Measurements from ENCODE around the gene ACVR1B. TPM values are rescaled to one million over a fixed set of nuclear protein-coding genes. Genes with fewer than 3 reads are reported as not detected.

The ACVR1B gene
- total and polyA plus RNA-seq, 2 donors (not counting 1 experiment from before 2014, with no cell fraction given), result 3.4 to 10.6 TPM

- no peak overlapping the region for H3K27ac Mint-ChIP-seq
- Histone ChIP-seq H3K9me3 (ENCODE audit: control extremely low read depth in 1 of 3, control insufficient read depth in 2 of 3, insufficient read depth in 1 of 3, low read length in 2 of 3) (no peaks in the 10 kb centered on the region), H3K79me2 (ENCODE audit: control insufficient read depth, insufficient read depth, low read length) (no peaks in the 10 kb centered on the region), H3K4me1 (ENCODE audit: control insufficient read depth in 2 of 2, insufficient read depth in 2 of 2, low read length in 2 of 2) (peaks cover 35 to 56% of the 10 kb centered on the region in 2 donors), H4K20me1 (ENCODE audit: control insufficient read depth, insufficient read depth, low read length, poor library complexity, severe bottlenecking) (no peaks in the 10 kb centered on the region), H3K27me3 (replicated peaks in 1 of 4; ENCODE audit: control extremely low read depth in 1 of 4, control insufficient read depth in 3 of 4, insufficient read depth in 4 of 4, low read length in 3 of 4) (no peaks in the 10 kb centered on the region), H3K4me2 (replicated peaks; ENCODE audit: low read depth, low read length, poor library complexity, severe bottlenecking) (peak overlapping the region; percentile 100), H3K9ac (ENCODE audit: low read length) (peak overlapping the region; percentile 74), H3K36me3 (replicated peaks in 1 of 2; ENCODE audit: control extremely low read depth in 1 of 2, control insufficient read depth in 1 of 2, extremely low read depth in 1 of 2, insufficient read depth in 2 of 2, low read length in 1 of 2) (no peaks in the 10 kb centered on the region), H3K27ac (ENCODE audit: low read length in 2 of 2) (peak overlapping the region in 1 of 2 donors; percentile 15), H3K4me3 (ENCODE audit: control extremely low read depth in 1 of 5, extremely low read depth in 1 of 5, insufficient read depth in 1 of 5, low read depth in 2 of 5, low read length in 4 of 5) (peak overlapping the region in 4 of 5 experiments; percentile 53 to 77 (median 60)), H2AFZ (ENCODE audit: insufficient read depth, low read depth, low read length, poor library complexity, severe bottlenecking) (peak overlapping the region; percentile 71)
- intact Hi-C loops (cut with micrococcal nuclease), result loop anchor here (1.0 kb wide), 1 partner anchor 18 kb away; the partner anchor contains the start of gene TAMALIN
- H3K4me3 Mint-ChIP-seq, result peak overlapping the region; percentile 88
- no peaks in the 10 kb centered on the region for H3K27me3 Mint-ChIP-seq
- ChIA-PET POLR2A (interaction anchor here (1.0 to 4.8 kb wide), 6 partner anchors 9 to 46 kb away, joined by 3 to 28 read pairs (median 8); partner anchors contain the start of genes ATG101 and TAMALIN), CTCF (interaction anchor here (1.0 to 32.6 kb wide), 15 partner anchors 8 to 134 kb away, joined by 3 to 1315 read pairs (median 11); partner anchors contain the start of genes ATG101, NR4A1, SMIM41 and TAMALIN)
- peaks cover 52% of the 10 kb centered on the region for H3K4me1 Mint-ChIP-seq
- no peak for DNase-seq
- TF ChIP-seq, protein P1, sequence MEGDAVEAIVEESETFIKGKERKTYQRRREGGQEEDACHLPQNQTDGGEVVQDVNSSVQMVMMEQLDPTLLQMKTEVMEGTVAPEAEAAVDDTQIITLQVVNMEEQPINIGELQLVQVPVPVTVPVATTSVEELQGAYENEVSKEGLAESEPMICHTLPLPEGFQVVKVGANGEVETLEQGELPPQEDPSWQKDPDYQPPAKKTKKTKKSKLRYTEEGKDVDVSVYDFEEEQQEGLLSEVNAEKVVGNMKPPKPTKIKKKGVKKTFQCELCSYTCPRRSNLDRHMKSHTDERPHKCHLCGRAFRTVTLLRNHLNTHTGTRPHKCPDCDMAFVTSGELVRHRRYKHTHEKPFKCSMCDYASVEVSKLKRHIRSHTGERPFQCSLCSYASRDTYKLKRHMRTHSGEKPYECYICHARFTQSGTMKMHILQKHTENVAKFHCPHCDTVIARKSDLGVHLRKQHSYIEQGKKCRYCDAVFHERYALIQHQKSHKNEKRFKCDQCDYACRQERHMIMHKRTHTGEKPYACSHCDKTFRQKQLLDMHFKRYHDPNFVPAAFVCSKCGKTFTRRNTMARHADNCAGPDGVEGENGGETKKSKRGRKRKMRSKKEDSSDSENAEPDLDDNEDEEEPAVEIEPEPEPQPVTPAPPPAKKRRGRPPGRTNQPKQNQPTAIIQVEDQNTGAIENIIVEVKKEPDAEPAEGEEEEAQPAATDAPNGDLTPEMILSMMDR (IDR thresholded peaks at IDR 0.05), result peak; percentile 68
- TF ChIP-seq EZH2 (IDR thresholded peaks at IDR 0.05; ENCODE audit: borderline replicate concordance, insufficient read depth, low read depth, low read length, poor library complexity, severe bottlenecking), result no peak
- no peaks in the 10 kb centered on the region for H3K9me3 Mint-ChIP-seq (ENCODE audit: insufficient read depth)
- WGBS (ENCODE audit: insufficient coverage), result 22% methylated on average over 10 of the region's 20 CpGs
- no peak for ATAC-seq (ENCODE audit: low read depth)
Observed at GRCh38 chr12:52023976-52024688, 72.6 kb downstream of the ACVR1B start.

DNA sequence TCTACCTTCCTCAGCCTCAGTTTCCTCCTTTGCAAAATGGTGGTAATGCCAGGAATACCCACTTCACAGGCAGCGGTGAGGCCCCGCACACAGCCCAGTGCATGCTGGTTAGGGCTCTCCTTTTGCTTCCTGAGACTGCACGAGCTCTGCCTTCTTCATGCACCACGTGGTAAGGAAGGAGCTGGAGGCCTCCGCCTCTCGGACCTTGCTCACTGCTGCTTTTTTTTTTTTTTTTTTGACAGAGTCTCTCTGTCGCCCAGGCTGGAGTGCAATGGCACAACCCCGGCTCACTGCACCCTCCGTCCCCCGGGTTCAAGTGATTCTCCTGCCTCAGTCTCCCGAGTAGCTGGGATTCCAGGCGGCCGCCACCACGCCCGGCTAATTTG is 73.3 kb downstream of the ACVR1B start:
- Histone ChIP-seq H3K36me3 (replicated peaks in 1 of 2; ENCODE audit: control extremely low read depth in 1 of 2, control insufficient read depth in 1 of 2, extremely low read depth in 1 of 2, insufficient read depth in 2 of 2, low read length in 1 of 2) (no peaks in the 10 kb centered on the region), H3K27ac (ENCODE audit: low read length in 2 of 2) (no peak overlapping the region), H3K4me3 (ENCODE audit: control extremely low read depth in 1 of 5, extremely low read depth in 1 of 5, insufficient read depth in 1 of 5, low read depth in 2 of 5, low read length in 4 of 5) (peak overlapping the region in 2 of 5 experiments; percentile 7 to 40), H3K4me1 (ENCODE audit: control insufficient read depth in 2 of 2, insufficient read depth in 2 of 2, low read length in 2 of 2) (peaks cover 35 to 56% of the 10 kb centered on the region in 2 donors), H3K27me3 (replicated peaks in 1 of 4; ENCODE audit: control extremely low read depth in 1 of 4, control insufficient read depth in 3 of 4, insufficient read depth in 4 of 4, low read length in 3 of 4) (no peaks in the 10 kb centered on the region), H3K4me2 (replicated peaks; ENCODE audit: low read depth, low read length, poor library complexity, severe bottlenecking) (peak overlapping the region; percentile 100), H3K9ac (ENCODE audit: low read length) (peak overlapping the region; percentile 56), H2AFZ (ENCODE audit: insufficient read depth, low read depth, low read length, poor library complexity, severe bottlenecking) (peak overlapping the region; percentile 90), H3K79me2 (ENCODE audit: control insufficient read depth, insufficient read depth, low read length) (no peaks in the 10 kb centered on the region), H3K9me3 (ENCODE audit: control extremely low read depth in 1 of 3, control insufficient read depth in 2 of 3, insufficient read depth in 1 of 3, low read length in 2 of 3) (no peaks in the 10 kb centered on the region), H4K20me1 (ENCODE audit: control insufficient read depth, insufficient read depth, low read length, poor library complexity, severe bottlenecking) (no peaks in the 10 kb centered on the region)
- WGBS (ENCODE audit: insufficient coverage), result 64% methylated on average over 12 of the region's 15 CpGs
- intact Hi-C loops (cut with micrococcal nuclease), result loop anchor here (1.0 kb wide), 5 partner anchors 8 to 93 kb away; partner anchors contain the start of genes ATG101 and NR4A1
- TF ChIP-seq, protein P1 (IDR thresholded peaks at IDR 0.05), result no peak
- no peak for TF ChIP-seq EZH2 (IDR thresholded peaks at IDR 0.05; ENCODE audit: borderline replicate concordance, insufficient read depth, low read depth, low read length, poor library complexity, severe bottlenecking)
- DNase-seq (peak; percentile 47), ATAC-seq (ENCODE audit: low read depth) (no peak)
- H3K4me1 Mint-ChIP-seq, result peaks cover 53% of the 10 kb centered on the region
- no peaks in the 10 kb centered on the region for H3K27me3 Mint-ChIP-seq
- H3K27ac Mint-ChIP-seq, result no peak overlapping the region
- ChIA-PET CTCF (interaction anchor here (0.8 to 32.6 kb wide), 30 partner anchors 9 to 205 kb away, joined by 3 to 1315 read pairs (median 6); partner anchors contain the start of genes ATG101, NR4A1, SMIM41 and TAMALIN), POLR2A (interaction anchor here (0.8 to 2.6 kb wide), 10 partner anchors 12 to 97 kb away, joined by 3 to 17 read pairs (median 5); partner anchors contain the start of gene NR4A1)
- peak overlapping the region; percentile 90 for H3K4me3 Mint-ChIP-seq
- H3K9me3 Mint-ChIP-seq (ENCODE audit: insufficient read depth), result no peaks in the 10 kb centered on the region

All from B cell (primary cell).